ENCODE results near the gene TDRD12. TPM values are rescaled to one million over a fixed set of nuclear protein-coding genes. Genes with fewer than 3 reads are reported as not detected.

TDRD12 gene, protein sequence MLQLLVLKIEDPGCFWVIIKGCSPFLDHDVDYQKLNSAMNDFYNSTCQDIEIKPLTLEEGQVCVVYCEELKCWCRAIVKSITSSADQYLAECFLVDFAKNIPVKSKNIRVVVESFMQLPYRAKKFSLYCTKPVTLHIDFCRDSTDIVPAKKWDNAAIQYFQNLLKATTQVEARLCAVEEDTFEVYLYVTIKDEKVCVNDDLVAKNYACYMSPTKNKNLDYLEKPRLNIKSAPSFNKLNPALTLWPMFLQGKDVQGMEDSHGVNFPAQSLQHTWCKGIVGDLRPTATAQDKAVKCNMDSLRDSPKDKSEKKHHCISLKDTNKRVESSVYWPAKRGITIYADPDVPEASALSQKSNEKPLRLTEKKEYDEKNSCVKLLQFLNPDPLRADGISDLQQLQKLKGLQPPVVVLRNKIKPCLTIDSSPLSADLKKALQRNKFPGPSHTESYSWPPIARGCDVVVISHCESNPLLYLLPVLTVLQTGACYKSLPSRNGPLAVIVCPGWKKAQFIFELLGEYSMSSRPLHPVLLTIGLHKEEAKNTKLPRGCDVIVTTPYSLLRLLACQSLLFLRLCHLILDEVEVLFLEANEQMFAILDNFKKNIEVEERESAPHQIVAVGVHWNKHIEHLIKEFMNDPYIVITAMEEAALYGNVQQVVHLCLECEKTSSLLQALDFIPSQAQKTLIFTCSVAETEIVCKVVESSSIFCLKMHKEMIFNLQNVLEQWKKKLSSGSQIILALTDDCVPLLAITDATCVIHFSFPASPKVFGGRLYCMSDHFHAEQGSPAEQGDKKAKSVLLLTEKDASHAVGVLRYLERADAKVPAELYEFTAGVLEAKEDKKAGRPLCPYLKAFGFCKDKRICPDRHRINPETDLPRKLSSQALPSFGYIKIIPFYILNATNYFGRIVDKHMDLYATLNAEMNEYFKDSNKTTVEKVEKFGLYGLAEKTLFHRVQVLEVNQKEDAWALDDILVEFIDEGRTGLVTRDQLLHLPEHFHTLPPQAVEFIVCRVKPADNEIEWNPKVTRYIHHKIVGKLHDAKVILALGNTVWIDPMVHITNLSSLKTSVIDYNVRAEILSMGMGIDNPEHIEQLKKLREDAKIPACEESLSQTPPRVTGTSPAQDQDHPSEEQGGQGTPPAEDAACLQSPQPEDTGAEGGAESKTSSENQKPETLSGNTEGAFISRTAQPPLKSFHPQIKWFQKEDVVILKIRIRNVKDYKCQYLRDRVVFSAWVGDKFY (N-terminal part only)
- 0.39 and 0.46 TPM in 2 replicates for total RNA-seq

DNA sequence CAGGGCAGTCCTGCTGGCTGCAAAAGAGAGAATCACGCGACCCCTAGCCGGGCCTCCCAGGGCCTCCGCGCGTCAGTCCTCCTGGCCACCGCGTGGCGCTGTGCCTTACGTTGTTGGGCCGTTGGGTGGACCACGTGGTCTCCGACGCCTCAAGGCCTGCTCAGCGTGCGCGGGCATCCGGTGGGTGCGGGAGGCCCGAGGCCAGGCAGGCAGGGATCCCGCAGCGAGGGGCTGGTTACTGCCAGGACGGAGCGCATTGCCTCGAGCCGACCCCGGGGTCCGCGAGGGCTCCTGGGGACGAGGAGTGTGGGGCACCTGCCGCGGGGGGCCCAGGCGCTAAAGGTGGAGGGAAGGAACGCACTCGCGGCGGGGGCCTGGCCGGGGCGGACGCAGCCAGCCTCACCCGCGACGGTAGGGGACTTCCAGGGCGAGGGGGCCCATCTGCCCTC lies at the start of gene TDRD12:
Gene TDRD12 (plus strand): TSS at position 157 of the 449 bp plus-strand sequence. CDS start 306 bp downstream, outside the sequence.

GRCh38 chr19:32674931-32675719 lies 44.4 kb upstream of the TDRD12 start, which contains the start of gene ANKRD27:
ANKRD27 (minus strand) TSS chr19:32675180; CDS start chr19:32659015, 16,165 bp downstream.

GRCh38 chr19:32675720-32676185 lies 43.8 kb upstream of the TDRD12 start, which contains the start of gene RGS9BP:
RGS9BP (plus strand) TSS chr19:32675848; CDS start chr19:32676264, 416 bp downstream.

GRCh38 chr19:32691291-32691951 lies 28.1 kb upstream of the TDRD12 start, which contains the start of gene NUDT19:
NUDT19 (plus strand) TSS chr19:32691821; CDS start chr19:32691961, 140 bp downstream.

GRCh38 chr19:32869369-32869965 lies 149.9 kb downstream of the TDRD12 start, which contains the start of gene SLC7A9:
SLC7A9 (minus strand) TSS chr19:32869767; CDS start chr19:32868534, 1,233 bp downstream.

Other genes starting within 250 kb of the TDRD12 start
- 73.4 and 96.7 TPM in 2 replicates for gene PDCD5, start 138.6 kb upstream of the TDRD12 start, total RNA-seq
- gene ANKRD27, start 44.6 kb upstream of the TDRD12 start, total RNA-seq: 38.2 and 38.9 TPM in 2 replicates
- 0.52 and 0.56 TPM in 2 replicates for gene RGS9BP, start 43.9 kb upstream of the TDRD12 start, total RNA-seq
- gene NUDT19, start 27.9 kb upstream of the TDRD12 start, total RNA-seq: 6.1 and 9.2 TPM in 2 replicates
- 0.07 and 0.20 TPM in 2 replicates for gene SLC7A9, start 150.0 kb downstream of the TDRD12 start, total RNA-seq

Measured in smooth muscle cell of the pulmonary artery (primary cell).